ENCODE results near the gene ITGB5. TPM values are rescaled to one million over a fixed set of nuclear protein-coding genes. Genes with fewer than 3 reads are reported as not detected.

ITGB5 gene
- total and polyA plus RNA-seq, 2 donors = 9.6 to 16.9 TPM

DNA sequence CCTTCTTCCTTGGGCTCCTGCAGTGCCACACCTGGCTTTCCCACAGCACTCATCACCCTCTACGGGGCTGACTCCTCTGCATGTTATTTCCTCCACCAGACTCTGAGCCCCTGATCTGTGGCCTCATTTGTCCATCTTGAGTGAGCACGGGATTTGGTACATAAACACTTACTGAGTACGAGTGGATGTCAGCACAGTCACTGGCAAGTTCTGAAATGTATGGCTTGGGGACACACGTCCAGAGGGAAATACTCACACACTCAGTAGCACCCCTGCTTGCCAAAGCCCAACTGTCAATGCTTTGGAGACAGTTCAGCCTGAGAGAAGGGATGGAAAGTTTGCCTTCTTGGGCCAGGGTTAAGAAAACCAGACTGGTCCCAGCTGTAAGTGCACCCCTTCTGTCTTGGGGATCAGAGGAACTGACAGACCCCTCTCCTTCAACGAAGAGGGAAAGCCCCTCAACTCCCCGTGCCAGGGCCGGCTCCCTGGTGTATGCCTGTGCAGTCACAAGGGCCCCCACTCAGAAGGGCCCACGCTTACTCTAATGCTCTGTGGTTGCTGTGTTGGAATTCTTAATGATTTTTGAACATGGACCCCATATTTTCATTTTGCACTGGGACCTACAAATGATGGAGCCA lies 85.0 kb downstream of the ITGB5 start:
- no peaks in the 10 kb centered on the region for H3K9me3 ChIP-seq (ENCODE audit: control insufficient read depth in 2 of 2, insufficient read depth in 1 of 2, low read length in 1 of 2)
- H3K4me3 ChIP-seq (ENCODE audit: low read length in 2 of 2) = no peak overlapping the region
- H3K27ac ChIP-seq (ENCODE audit: low read depth in 1 of 2, low read length in 1 of 2) = no peak overlapping the region
- no peaks in the 10 kb centered on the region for H3K36me3 ChIP-seq (ENCODE audit: control insufficient read depth in 2 of 2, insufficient read depth in 2 of 2, low read length in 1 of 2)
- H3K4me1 ChIP-seq (ENCODE audit: control insufficient read depth in 2 of 2, insufficient read depth in 2 of 2, low read length in 2 of 2) = peaks cover 0 to 8% of the 10 kb centered on the region in 2 donors
- H3K27me3 ChIP-seq (ENCODE audit: control insufficient read depth in 2 of 2, insufficient read depth in 1 of 2, low read length in 1 of 2) = no peaks in the 10 kb centered on the region
- no peak for DNase-seq (ENCODE audit: low read depth in 6 of 9, low spot score in 9 of 9)
- 94% methylated on average over 8 of the region's 8 CpGs for WGBS

GRCh38 chr3:124800511-124801258 lies 86.5 kb downstream of the ITGB5 start:
- WGBS = 92% methylated on average over 10 of the region's 10 CpGs
- Histone ChIP-seq H3K4me3 (ENCODE audit: low read length in 2 of 2) (no peak overlapping the region), H3K27ac (ENCODE audit: low read depth in 1 of 2, low read length in 1 of 2) (no peak overlapping the region), H3K9me3 (ENCODE audit: control insufficient read depth in 2 of 2, insufficient read depth in 1 of 2, low read length in 1 of 2) (no peaks in the 10 kb centered on the region), H3K36me3 (ENCODE audit: control insufficient read depth in 2 of 2, insufficient read depth in 2 of 2, low read length in 1 of 2) (no peaks in the 10 kb centered on the region), H3K4me1 (ENCODE audit: control insufficient read depth in 2 of 2, insufficient read depth in 2 of 2, low read length in 2 of 2) (peaks cover 0 to 8% of the 10 kb centered on the region in 2 donors), H3K27me3 (ENCODE audit: control insufficient read depth in 2 of 2, insufficient read depth in 1 of 2, low read length in 1 of 2) (no peaks in the 10 kb centered on the region)
- no peak for DNase-seq (ENCODE audit: low read depth in 6 of 9, low spot score in 9 of 9)

- DNase-seq (ENCODE audit: low read depth in 6 of 9, low spot score in 9 of 9) = no peak
- 86% methylated on average over 1 of the region's 1 CpG for WGBS
- H3K4me1 ChIP-seq (ENCODE audit: control insufficient read depth in 2 of 2, insufficient read depth in 2 of 2, low read length in 2 of 2) = peaks cover 0 to 8% of the 10 kb centered on the region in 2 donors
- no peaks in the 10 kb centered on the region for H3K9me3 ChIP-seq (ENCODE audit: control insufficient read depth in 2 of 2, insufficient read depth in 1 of 2, low read length in 1 of 2)
- no peak overlapping the region for H3K27ac ChIP-seq (ENCODE audit: low read depth in 1 of 2, low read length in 1 of 2)
- H3K4me3 ChIP-seq (ENCODE audit: low read length in 2 of 2) = no peak overlapping the region
- no peaks in the 10 kb centered on the region for H3K36me3 ChIP-seq (ENCODE audit: control insufficient read depth in 2 of 2, insufficient read depth in 2 of 2, low read length in 1 of 2)
- no peaks in the 10 kb centered on the region for H3K27me3 ChIP-seq (ENCODE audit: control insufficient read depth in 2 of 2, insufficient read depth in 1 of 2, low read length in 1 of 2)
These were observed 87.1 kb downstream of the ITGB5 start for GRCh38 chr3:124800076-124800475.

DNA sequence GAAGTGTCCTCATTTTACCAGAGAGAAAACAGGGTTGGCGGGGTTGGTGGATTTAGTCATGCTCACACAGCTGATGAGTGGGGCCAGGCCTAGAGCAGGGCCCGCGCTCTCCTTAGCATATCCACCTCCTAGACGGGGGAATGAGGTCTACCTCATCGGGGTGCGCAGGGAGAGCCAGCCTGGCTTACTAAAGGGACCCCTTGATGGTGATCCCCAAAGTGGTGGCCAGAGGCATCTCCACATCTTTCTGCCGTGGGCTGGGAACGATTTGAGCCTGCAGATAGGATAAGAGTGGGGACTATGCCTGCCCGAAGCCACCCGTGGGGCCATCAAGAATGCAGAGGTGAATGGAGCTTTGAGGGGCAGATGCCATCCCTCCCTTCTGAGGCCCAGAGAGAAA lies 87.5 kb downstream of the ITGB5 start:
- H3K4me1 ChIP-seq (ENCODE audit: control insufficient read depth in 2 of 2, insufficient read depth in 2 of 2, low read length in 2 of 2) = peaks cover 0 to 8% of the 10 kb centered on the region in 2 donors
- no peaks in the 10 kb centered on the region for H3K27me3 ChIP-seq (ENCODE audit: control insufficient read depth in 2 of 2, insufficient read depth in 1 of 2, low read length in 1 of 2)
- no peak overlapping the region for H3K4me3 ChIP-seq (ENCODE audit: low read length in 2 of 2)
- H3K9me3 ChIP-seq (ENCODE audit: control insufficient read depth in 2 of 2, insufficient read depth in 1 of 2, low read length in 1 of 2) = no peaks in the 10 kb centered on the region
- 96% methylated on average over 10 of the region's 10 CpGs for WGBS
- no peak for DNase-seq (ENCODE audit: low read depth in 6 of 9, low spot score in 9 of 9)
- H3K27ac ChIP-seq (ENCODE audit: low read depth in 1 of 2, low read length in 1 of 2) = no peak overlapping the region
- H3K36me3 ChIP-seq (ENCODE audit: control insufficient read depth in 2 of 2, insufficient read depth in 2 of 2, low read length in 1 of 2) = no peaks in the 10 kb centered on the region

GRCh38 chr3:124797426-124797945 lies 89.7 kb downstream of the ITGB5 start:
- 93% methylated on average over 4 of the region's 4 CpGs for WGBS

GRCh38 chr3:124796477-124796876 lies 90.7 kb downstream of the ITGB5 start:
- no peaks in the 10 kb centered on the region for H3K9me3 ChIP-seq (ENCODE audit: control insufficient read depth in 2 of 2, insufficient read depth in 1 of 2, low read length in 1 of 2)
- no peak overlapping the region for H3K27ac ChIP-seq (ENCODE audit: low read depth in 1 of 2, low read length in 1 of 2)
- 98% methylated on average over 19 of the region's 19 CpGs for WGBS
- no peak overlapping the region for H3K4me3 ChIP-seq (ENCODE audit: low read length in 2 of 2)
- H3K36me3 ChIP-seq (ENCODE audit: control insufficient read depth in 2 of 2, insufficient read depth in 2 of 2, low read length in 1 of 2) = no peaks in the 10 kb centered on the region
- H3K27me3 ChIP-seq (ENCODE audit: control insufficient read depth in 2 of 2, insufficient read depth in 1 of 2, low read length in 1 of 2) = no peaks in the 10 kb centered on the region
- DNase-seq (ENCODE audit: low read depth in 6 of 9, low spot score in 9 of 9) = no peak
- peaks cover 0 to 12% of the 10 kb centered on the region in 2 donors for H3K4me1 ChIP-seq (ENCODE audit: control insufficient read depth in 2 of 2, insufficient read depth in 2 of 2, low read length in 2 of 2)

More at GRCh38 chr3:124797426-124797945, 89.7 kb downstream of the ITGB5 start:
- Histone ChIP-seq H3K27me3 (ENCODE audit: control insufficient read depth in 2 of 2, insufficient read depth in 1 of 2, low read length in 1 of 2) (no peaks in the 10 kb centered on the region), H3K36me3 (ENCODE audit: control insufficient read depth in 2 of 2, insufficient read depth in 2 of 2, low read length in 1 of 2) (no peaks in the 10 kb centered on the region), H3K27ac (ENCODE audit: low read depth in 1 of 2, low read length in 1 of 2) (no peak overlapping the region), H3K4me1 (ENCODE audit: control insufficient read depth in 2 of 2, insufficient read depth in 2 of 2, low read length in 2 of 2) (peaks cover 0 to 8% of the 10 kb centered on the region in 2 donors), H3K4me3 (ENCODE audit: low read length in 2 of 2) (no peak overlapping the region), H3K9me3 (ENCODE audit: control insufficient read depth in 2 of 2, insufficient read depth in 1 of 2, low read length in 1 of 2) (no peaks in the 10 kb centered on the region)
- no peak for DNase-seq (ENCODE audit: low read depth in 6 of 9, low spot score in 9 of 9)

- 94% methylated on average over 6 of the region's 6 CpGs for WGBS
- Histone ChIP-seq H3K4me1 (ENCODE audit: control insufficient read depth in 2 of 2, insufficient read depth in 2 of 2, low read length in 2 of 2) (peaks cover 0 to 8% of the 10 kb centered on the region in 2 donors), H3K27me3 (ENCODE audit: control insufficient read depth in 2 of 2, insufficient read depth in 1 of 2, low read length in 1 of 2) (no peaks in the 10 kb centered on the region), H3K27ac (ENCODE audit: low read depth in 1 of 2, low read length in 1 of 2) (no peak overlapping the region), H3K4me3 (ENCODE audit: low read length in 2 of 2) (no peak overlapping the region), H3K36me3 (ENCODE audit: control insufficient read depth in 2 of 2, insufficient read depth in 2 of 2, low read length in 1 of 2) (no peaks in the 10 kb centered on the region), H3K9me3 (ENCODE audit: control insufficient read depth in 2 of 2, insufficient read depth in 1 of 2, low read length in 1 of 2) (no peaks in the 10 kb centered on the region)
- no peak for DNase-seq (ENCODE audit: low read depth in 6 of 9, low spot score in 9 of 9)
These were observed 94.0 kb downstream of the ITGB5 start for GRCh38 chr3:124793054-124793739.

DNA sequence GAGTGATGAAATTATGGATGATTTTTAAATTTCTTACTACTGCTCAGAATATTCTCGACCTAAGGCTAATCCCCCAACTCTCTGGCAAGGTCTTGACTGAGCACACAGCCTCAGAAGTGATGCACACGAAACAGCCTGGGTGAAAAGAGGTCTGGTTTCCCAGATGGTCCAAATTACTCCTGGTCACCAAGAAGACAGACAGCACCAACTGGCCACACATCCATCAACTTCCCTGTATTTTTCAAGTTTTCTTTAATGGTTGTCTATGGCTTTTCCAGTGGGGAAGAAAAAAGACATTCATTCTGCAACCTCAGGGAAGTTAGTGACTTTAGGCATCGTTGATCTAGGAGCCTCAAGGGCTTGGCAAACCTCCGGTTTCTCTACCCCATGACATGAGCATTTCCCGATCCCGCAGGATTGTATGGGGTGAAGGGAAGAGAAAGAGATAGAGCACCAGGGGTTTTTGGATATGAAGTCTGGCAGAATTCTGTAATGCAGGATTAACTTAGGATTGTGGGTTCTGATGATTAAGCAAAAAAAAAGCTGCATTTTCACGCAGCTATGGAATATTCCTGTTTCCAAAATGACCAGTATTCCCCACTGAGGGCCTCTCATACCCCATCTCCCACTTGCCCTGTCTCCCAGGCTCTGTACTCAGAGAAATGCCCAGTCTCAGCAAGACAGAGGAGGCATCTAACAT lies 94.7 kb downstream of the ITGB5 start:
- WGBS = 94% methylated on average over 7 of the region's 7 CpGs
- Histone ChIP-seq H3K4me3 (ENCODE audit: low read length in 2 of 2) (no peak overlapping the region), H3K9me3 (ENCODE audit: control insufficient read depth in 2 of 2, insufficient read depth in 1 of 2, low read length in 1 of 2) (no peaks in the 10 kb centered on the region), H3K4me1 (ENCODE audit: control insufficient read depth in 2 of 2, insufficient read depth in 2 of 2, low read length in 2 of 2) (peaks cover 0 to 8% of the 10 kb centered on the region in 2 donors), H3K36me3 (ENCODE audit: control insufficient read depth in 2 of 2, insufficient read depth in 2 of 2, low read length in 1 of 2) (no peaks in the 10 kb centered on the region), H3K27ac (ENCODE audit: low read depth in 1 of 2, low read length in 1 of 2) (no peak overlapping the region), H3K27me3 (ENCODE audit: control insufficient read depth in 2 of 2, insufficient read depth in 1 of 2, low read length in 1 of 2) (no peaks in the 10 kb centered on the region)
- DNase-seq (ENCODE audit: low read depth in 6 of 9, low spot score in 9 of 9) = no peak

Measured in thymus (tissue), 11 donors.